GM21786 (cell line): ENCODE measurements around the gene CAVIN2.
"Not testable (repeated sequence)": the region's sequence is repeated elsewhere in the genome, so short reads cannot be mapped to it uniquely, and the experiment has no call there.

Experiments used
- ATAC-seq: cut with Tn5 transposase; IDR thresholded peaks from one replicate; pipeline ENCODE4 v1.9.1; 2021; ENCODE audit not compliant: unreplicated experiment

Gene CAVIN2

GRCh38 chr2:191803007-191803406 is 43.9 kb downstream of the CAVIN2 start:
- ATAC-seq, result no peak

- ATAC-seq, result no peak
These were observed 44.7 kb downstream of the CAVIN2 start for GRCh38 chr2:191802180-191802579.

- no peak for ATAC-seq
These were observed 46.0 kb downstream of the CAVIN2 start for GRCh38 chr2:191800874-191801273.

- no peak for ATAC-seq
These were observed 47.4 kb downstream of the CAVIN2 start for GRCh38 chr2:191799526-191799925.

GRCh38 chr2:191797942-191798876 is 48.7 kb downstream of the CAVIN2 start:
- no peak for ATAC-seq

DNA sequence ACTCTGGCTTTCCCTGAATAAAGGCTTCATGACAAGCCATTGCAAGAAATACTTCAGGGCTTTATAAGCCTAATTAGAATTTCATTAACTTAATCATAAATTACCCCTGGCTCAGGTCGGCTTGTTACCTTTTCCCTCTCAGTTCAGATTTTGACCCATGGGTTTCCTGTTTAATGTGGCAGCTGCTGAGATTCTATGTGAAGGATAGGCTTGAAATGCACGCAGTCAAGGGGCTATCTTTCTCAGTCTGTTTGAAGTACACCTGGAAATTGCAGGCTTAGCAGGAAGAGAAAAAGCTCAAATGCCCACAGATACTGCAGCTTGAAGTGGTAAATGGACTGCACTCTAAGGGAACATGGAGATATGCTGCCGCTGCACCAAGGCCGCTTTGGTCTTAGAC is 49.4 kb downstream of the CAVIN2 start:
- no peak for ATAC-seq

DNA sequence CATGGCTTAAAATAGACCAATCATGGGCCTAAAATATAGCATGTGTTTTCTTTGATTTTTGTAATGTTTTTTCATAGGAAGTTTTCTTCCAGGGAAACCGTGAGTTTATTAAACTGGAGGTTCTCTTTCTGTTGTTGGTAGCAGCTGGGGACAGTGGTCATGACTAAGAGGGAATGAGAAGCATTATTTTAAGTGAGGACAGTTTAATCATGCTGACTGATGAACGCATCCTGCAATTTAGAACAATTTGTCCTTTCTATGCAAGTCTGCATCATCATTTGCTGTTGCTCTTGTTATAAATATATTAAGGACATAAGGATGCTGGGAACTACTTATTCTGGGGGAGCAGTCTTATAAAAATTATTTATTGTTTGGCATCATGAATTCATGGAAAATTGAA is 51.2 kb downstream of the CAVIN2 start:
- ATAC-seq, result no peak

- ATAC-seq, result no peak
These were observed 54.8 kb downstream of the CAVIN2 start for GRCh38 chr2:191791953-191792560.

DNA sequence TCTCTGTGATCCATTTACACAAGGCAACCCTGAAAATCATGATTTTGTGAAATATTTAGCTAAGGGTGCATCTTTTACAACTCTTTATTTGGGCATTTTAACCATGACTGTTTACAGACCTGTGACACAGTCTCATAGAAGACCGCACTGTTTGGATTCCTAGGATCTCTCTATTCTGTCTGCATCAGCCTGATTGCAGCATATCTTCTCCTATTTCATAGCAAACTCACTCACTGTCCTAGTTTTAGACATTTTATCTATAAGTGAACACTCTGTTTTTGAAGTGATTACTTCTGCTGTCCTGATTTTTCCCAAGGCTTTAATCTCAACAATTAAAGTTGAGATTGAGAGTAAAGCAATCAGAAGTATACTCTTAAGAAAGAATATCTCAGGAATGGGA is 56.2 kb downstream of the CAVIN2 start:
- no peak for ATAC-seq

GRCh38 chr2:191789796-191790195 is 57.1 kb downstream of the CAVIN2 start:
- ATAC-seq, result no peak

GRCh38 chr2:191786694-191787093 is 60.2 kb downstream of the CAVIN2 start:
- ATAC-seq, result no peak

DNA sequence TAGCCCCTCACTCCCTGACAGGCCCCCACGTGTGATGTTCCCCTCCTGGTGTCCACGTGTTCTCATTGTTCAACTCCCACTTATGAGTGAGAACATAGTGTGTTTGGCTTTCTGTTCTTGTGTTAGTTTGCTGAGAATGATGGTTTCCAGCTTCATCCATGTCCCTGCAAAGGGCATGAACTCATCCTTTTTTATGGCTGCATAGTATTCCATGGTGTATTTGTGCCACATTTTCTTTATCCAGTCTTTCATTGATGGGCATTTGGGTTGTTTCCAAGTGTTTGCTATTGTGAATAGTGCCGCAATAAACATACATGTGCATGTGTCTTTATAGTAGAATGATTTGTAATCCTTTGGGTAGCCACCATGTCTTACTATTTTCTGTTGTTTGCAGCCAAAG is 61.2 kb downstream of the CAVIN2 start:
- ATAC-seq, result not testable (repeated sequence)
